ENCODE measurements around the gene CHRNB1. TPM values are rescaled to one million over a fixed set of nuclear protein-coding genes. Genes with fewer than 3 reads are reported as not detected.

The CHRNB1 gene
- total RNA-seq, 2 experiments from 2014 or later, result 11.5 to 11.7 TPM

GRCh38 chr17:7414837-7415236, 30.0 kb upstream of the CHRNB1 start:
- intact Hi-C loops (cut with micrococcal nuclease), result no loop called here
- no peak overlapping the region for H3K27ac Mint-ChIP-seq
- H3K9me3 Mint-ChIP-seq, result no peaks in the 10 kb centered on the region
- H3K27me3 Mint-ChIP-seq, result no peaks in the 10 kb centered on the region
- no peaks in the 10 kb centered on the region for H3K4me1 Mint-ChIP-seq (ENCODE audit: low read depth)
- no peak for TF ChIP-seq CTCF (IDR thresholded peaks at IDR 0.05)
- H3K4me3 Mint-ChIP-seq, result no peak overlapping the region
- CTCF ChIA-PET, result no interaction called here
- ATAC-seq (no peak), DNase-seq (no peak)
- POLR2A ChIA-PET, result interaction anchor here (1.8 kb wide), 1 partner anchor 21 kb away, joined by 6 read pairs; the partner anchor contains the start of gene TMEM102
- no peaks in the 10 kb centered on the region for H3K36me3 Mint-ChIP-seq (ENCODE audit: low read depth)

GRCh38 chr17:7415784-7416183, 29.1 kb upstream of the CHRNB1 start:
- ChIA-PET POLR2A (interaction anchor here (0.6 kb wide), 1 partner anchor 41 kb away, joined by 6 read pairs; no protein-coding TSS in a partner anchor), CTCF (no interaction called here)
- Mint-ChIP-seq H3K27ac (no peak overlapping the region), H3K27me3 (no peaks in the 10 kb centered on the region), H3K4me1 (ENCODE audit: low read depth) (no peaks in the 10 kb centered on the region), H3K4me3 (no peak overlapping the region), H3K9me3 (no peaks in the 10 kb centered on the region), H3K36me3 (ENCODE audit: low read depth) (no peaks in the 10 kb centered on the region)
- ATAC-seq (no peak), DNase-seq (no peak)
- intact Hi-C loops (cut with micrococcal nuclease), result no loop called here
- TF ChIP-seq CTCF (IDR thresholded peaks at IDR 0.05), result no peak

- CTCF ChIA-PET, result interaction anchor here (1.1 kb wide), 1 partner anchor 61 kb away, joined by 3 read pairs; no protein-coding TSS in a partner anchor
- Mint-ChIP-seq H3K27ac (no peak overlapping the region), H3K4me1 (ENCODE audit: low read depth) (no peaks in the 10 kb centered on the region), H3K4me3 (no peak overlapping the region), H3K36me3 (ENCODE audit: low read depth) (no peaks in the 10 kb centered on the region), H3K9me3 (no peaks in the 10 kb centered on the region), H3K27me3 (no peaks in the 10 kb centered on the region)
- intact Hi-C loops (cut with micrococcal nuclease), result no loop called here
- TF ChIP-seq CTCF (IDR thresholded peaks at IDR 0.05), result no peak
- DNase-seq (no peak), ATAC-seq (no peak)
- POLR2A ChIA-PET, result interaction anchor here (0.6 to 0.7 kb wide), 2 partner anchors 22 to 41 kb away, joined by 3 to 6 read pairs; no protein-coding TSS in a partner anchor
These were observed 28.5 kb upstream of the CHRNB1 start for GRCh38 chr17:7416323-7416722.

GRCh38 chr17:7417056-7417655, 27.7 kb upstream of the CHRNB1 start:
- no peaks in the 10 kb centered on the region for H3K36me3 Mint-ChIP-seq (ENCODE audit: low read depth)
- H3K4me1 Mint-ChIP-seq (ENCODE audit: low read depth), result no peaks in the 10 kb centered on the region
- H3K9me3 Mint-ChIP-seq, result no peaks in the 10 kb centered on the region
- DNase-seq (no peak), ATAC-seq (no peak)
- CTCF ChIA-PET, result interaction anchor here (1.1 kb wide), 1 partner anchor 61 kb away, joined by 3 read pairs; no protein-coding TSS in a partner anchor
- no peak overlapping the region for H3K4me3 Mint-ChIP-seq
- intact Hi-C loops (cut with micrococcal nuclease), result no loop called here
- POLR2A ChIA-PET, result interaction anchor here (0.7 kb wide), 1 partner anchor 21 kb away, joined by 3 read pairs; no protein-coding TSS in a partner anchor
- no peak for TF ChIP-seq CTCF (IDR thresholded peaks at IDR 0.05)
- H3K27me3 Mint-ChIP-seq, result no peaks in the 10 kb centered on the region
- H3K27ac Mint-ChIP-seq, result no peak overlapping the region

GRCh38 chr17:7418472-7419152, 26.2 kb upstream of the CHRNB1 start:
- Mint-ChIP-seq H3K4me3 (no peak overlapping the region), H3K27ac (no peak overlapping the region), H3K27me3 (no peaks in the 10 kb centered on the region), H3K4me1 (ENCODE audit: low read depth) (no peaks in the 10 kb centered on the region), H3K36me3 (ENCODE audit: low read depth) (no peaks in the 10 kb centered on the region), H3K9me3 (no peaks in the 10 kb centered on the region)
- TF ChIP-seq CTCF (IDR thresholded peaks at IDR 0.05), result no peak
- intact Hi-C loops (cut with micrococcal nuclease), result no loop called here
- CTCF ChIA-PET, result no interaction called here
- DNase-seq (no peak), ATAC-seq (no peak)
- POLR2A ChIA-PET, result interaction anchor here (1.0 to 2.5 kb wide), 2 partner anchors 10 to 66 kb away, joined by 3 to 8 read pairs; partner anchors contain the start of gene POLR2A

All from activated CD8-positive, alpha-beta T cell treated with anti-CD3 and anti-CD28 coated beads for 36 hours (primary cell).